ENCODE results near the gene LAX1.

Gene LAX1

GRCh38 chr1:203765029-203765837 lies at the start of gene LAX1:
TSS of gene LAX1 (plus strand) at chr1:203765183. CDS start at chr1:203765566, 383 bp downstream.
- H3K4me3 ChIP-seq (ENCODE audit: low read depth, low read length) = no peak within 1 kb of the TSS
- DNase-seq (ENCODE audit: low read depth) = no peak

GRCh38 chr1:203717120-203717519 lies 47.9 kb upstream of the LAX1 start:
- TF ChIP-seq CTCF (IDR thresholded peaks at IDR 0.05; ENCODE audit: low read depth, low read length) (no peak), MAX (IDR thresholded peaks at IDR 0.05; ENCODE audit: low read depth, low read length) (no peak), MYC (IDR thresholded peaks at IDR 0.05; ENCODE audit: low read depth, low read length) (no peak), POLR2A (IDR thresholded peaks at IDR 0.05; ENCODE audit: extremely low read depth, insufficient read length) (no peak)
- no peak overlapping the region for H3K4me3 ChIP-seq (ENCODE audit: low read depth, low read length)
- DNase-seq (ENCODE audit: low read depth) = no peak

More at GRCh38 chr1:203765029-203765837, at the start of gene LAX1:
- TF ChIP-seq MAX (IDR thresholded peaks at IDR 0.05; ENCODE audit: low read depth, low read length) (no peak), CTCF (IDR thresholded peaks at IDR 0.05; ENCODE audit: low read depth, low read length) (no peak), POLR2A (IDR thresholded peaks at IDR 0.05; ENCODE audit: extremely low read depth, insufficient read length) (no peak), MYC (IDR thresholded peaks at IDR 0.05; ENCODE audit: low read depth, low read length) (no peak)

- H3K4me3 ChIP-seq (ENCODE audit: low read depth, low read length) = no peak overlapping the region
- TF ChIP-seq MYC (IDR thresholded peaks at IDR 0.05; ENCODE audit: low read depth, low read length) (no peak), MAX (IDR thresholded peaks at IDR 0.05; ENCODE audit: low read depth, low read length) (no peak), POLR2A (IDR thresholded peaks at IDR 0.05; ENCODE audit: extremely low read depth, insufficient read length) (no peak), CTCF (IDR thresholded peaks at IDR 0.05; ENCODE audit: low read depth, low read length) (no peak)
- no peak for DNase-seq (ENCODE audit: low read depth)
Observed at GRCh38 chr1:203720242-203720641, 44.7 kb upstream of the LAX1 start.

GRCh38 chr1:203722909-203723308 lies 42.1 kb upstream of the LAX1 start:
- peak; percentile 18 for DNase-seq (ENCODE audit: low read depth)
- TF ChIP-seq MAX (IDR thresholded peaks at IDR 0.05; ENCODE audit: low read depth, low read length) = no peak
- TF ChIP-seq POLR2A (IDR thresholded peaks at IDR 0.05; ENCODE audit: extremely low read depth, insufficient read length) = no peak
- TF ChIP-seq MYC (IDR thresholded peaks at IDR 0.05; ENCODE audit: low read depth, low read length) = no peak
- no peak for TF ChIP-seq CTCF (IDR thresholded peaks at IDR 0.05; ENCODE audit: low read depth, low read length)
- no peak overlapping the region for H3K4me3 ChIP-seq (ENCODE audit: low read depth, low read length)

- DNase-seq (ENCODE audit: low read depth) = no peak
- TF ChIP-seq MAX (IDR thresholded peaks at IDR 0.05; ENCODE audit: low read depth, low read length) (no peak), POLR2A (IDR thresholded peaks at IDR 0.05; ENCODE audit: extremely low read depth, insufficient read length) (no peak), CTCF (IDR thresholded peaks at IDR 0.05; ENCODE audit: low read depth, low read length) (no peak), MYC (IDR thresholded peaks at IDR 0.05; ENCODE audit: low read depth, low read length) (no peak)
- H3K4me3 ChIP-seq (ENCODE audit: low read depth, low read length) = no peak overlapping the region
Observed at GRCh38 chr1:203726417-203726867, 38.5 kb upstream of the LAX1 start.

Measured in NB4 (cell line).